ENCODE results near the gene MLX.

The MLX gene

GRCh38 chr17:42584880-42585279, 18.0 kb downstream of the MLX start:
- Histone ChIP-seq H3K27ac (ENCODE audit: low read depth, low read length) (no peak overlapping the region), H2AK5ac (ENCODE audit: low read length) (no peak overlapping the region), H2BK120ac (ENCODE audit: insufficient read depth, low read length, poor library complexity) (no peak overlapping the region), H4K91ac (ENCODE audit: low read depth, low read length) (no peak overlapping the region), H3K79me1 (ENCODE audit: low read length) (no peaks in the 10 kb centered on the region), H4K8ac (ENCODE audit: low read depth, low read length) (no peak overlapping the region), H3K9ac (ENCODE audit: low read length) (no peak overlapping the region), H3K4ac (ENCODE audit: low read depth, low read length) (no peak overlapping the region), H2AFZ (ENCODE audit: insufficient read depth, low read length, poor library complexity) (no peak overlapping the region), H3K27me3 (ENCODE audit: insufficient read depth, low read length) (no peaks in the 10 kb centered on the region), H2BK12ac (ENCODE audit: low read length) (no peak overlapping the region), H4K12ac (ENCODE audit: low read depth, low read length) (no peak overlapping the region), H3K36me3 (ENCODE audit: control insufficient read depth in 1 of 2, insufficient read depth in 2 of 2, low read length in 2 of 2) (peaks cover 39 to 68% of the 10 kb centered on the region in 2 experiments), H2BK5ac (ENCODE audit: low read depth, low read length, poor library complexity) (no peak overlapping the region), H3K4me1 (ENCODE audit: control insufficient read depth in 1 of 2, insufficient read depth in 2 of 2, low read length in 2 of 2) (no peaks in the 10 kb centered on the region), H3K79me2 (ENCODE audit: control insufficient read depth, insufficient read depth, low read length, poor library complexity) (no peaks in the 10 kb centered on the region), H3K14ac (ENCODE audit: low read length) (no peak overlapping the region), H3K23ac (ENCODE audit: low read length) (no peak overlapping the region), H3K4me3 (ENCODE audit: low read depth, low read length) (no peak overlapping the region), H3K9me3 (ENCODE audit: insufficient read depth, low read depth, low read length) (peaks cover 2% of the 10 kb centered on the region), H3K4me2 (ENCODE audit: low read length) (no peak overlapping the region), H3K18ac (ENCODE audit: low read length) (no peak overlapping the region)
- DNase-seq, result no peak
- no CpG with 5 or more reads among the region's 9 CpGs for WGBS (ENCODE audit: extremely low coverage, insufficient coverage, insufficient read length)

- Histone ChIP-seq H3K23ac (ENCODE audit: low read length) (no peak overlapping the region), H3K79me1 (ENCODE audit: low read length) (no peaks in the 10 kb centered on the region), H4K12ac (ENCODE audit: low read depth, low read length) (no peak overlapping the region), H3K36me3 (ENCODE audit: control insufficient read depth in 1 of 2, insufficient read depth in 2 of 2, low read length in 2 of 2) (peaks cover 43 to 69% of the 10 kb centered on the region in 2 experiments), H3K9me3 (ENCODE audit: insufficient read depth, low read depth, low read length) (peaks cover 2% of the 10 kb centered on the region), H3K18ac (ENCODE audit: low read length) (no peak overlapping the region), H2AFZ (ENCODE audit: insufficient read depth, low read length, poor library complexity) (no peak overlapping the region), H3K27ac (ENCODE audit: low read depth, low read length) (no peak overlapping the region), H3K27me3 (ENCODE audit: insufficient read depth, low read length) (no peaks in the 10 kb centered on the region), H2BK120ac (ENCODE audit: insufficient read depth, low read length, poor library complexity) (no peak overlapping the region), H3K9ac (ENCODE audit: low read length) (no peak overlapping the region), H2BK5ac (ENCODE audit: low read depth, low read length, poor library complexity) (no peak overlapping the region), H3K79me2 (ENCODE audit: control insufficient read depth, insufficient read depth, low read length, poor library complexity) (no peaks in the 10 kb centered on the region), H3K4me2 (ENCODE audit: low read length) (no peak overlapping the region), H3K4ac (ENCODE audit: low read depth, low read length) (no peak overlapping the region), H3K4me1 (ENCODE audit: control insufficient read depth in 1 of 2, insufficient read depth in 2 of 2, low read length in 2 of 2) (no peaks in the 10 kb centered on the region), H2AK5ac (ENCODE audit: low read length) (no peak overlapping the region), H2BK12ac (ENCODE audit: low read length) (no peak overlapping the region), H3K14ac (ENCODE audit: low read length) (no peak overlapping the region), H3K4me3 (ENCODE audit: low read depth, low read length) (no peak overlapping the region), H4K8ac (ENCODE audit: low read depth, low read length) (no peak overlapping the region), H4K91ac (ENCODE audit: low read depth, low read length) (no peak overlapping the region)
- no peak for DNase-seq
- no CpG with 5 or more reads among the region's 1 CpG for WGBS (ENCODE audit: extremely low coverage, insufficient coverage, insufficient read length)
Measured at GRCh38 chr17:42585353-42585752, 18.5 kb downstream of the MLX start.

GRCh38 chr17:42586514-42587230, 19.8 kb downstream of the MLX start:
- Histone ChIP-seq H3K4ac (ENCODE audit: low read depth, low read length) (no peak overlapping the region), H3K27ac (ENCODE audit: low read depth, low read length) (no peak overlapping the region), H2AFZ (ENCODE audit: insufficient read depth, low read length, poor library complexity) (no peak overlapping the region), H3K18ac (ENCODE audit: low read length) (no peak overlapping the region), H4K91ac (ENCODE audit: low read depth, low read length) (no peak overlapping the region), H2BK12ac (ENCODE audit: low read length) (no peak overlapping the region), H4K8ac (ENCODE audit: low read depth, low read length) (no peak overlapping the region), H3K23ac (ENCODE audit: low read length) (no peak overlapping the region), H2BK5ac (ENCODE audit: low read depth, low read length, poor library complexity) (no peak overlapping the region), H3K4me1 (ENCODE audit: control insufficient read depth in 1 of 2, insufficient read depth in 2 of 2, low read length in 2 of 2) (no peaks in the 10 kb centered on the region), H3K27me3 (ENCODE audit: insufficient read depth, low read length) (no peaks in the 10 kb centered on the region), H2BK120ac (ENCODE audit: insufficient read depth, low read length, poor library complexity) (no peak overlapping the region), H2AK5ac (ENCODE audit: low read length) (no peak overlapping the region), H3K14ac (ENCODE audit: low read length) (no peak overlapping the region), H3K79me2 (ENCODE audit: control insufficient read depth, insufficient read depth, low read length, poor library complexity) (no peaks in the 10 kb centered on the region), H4K12ac (ENCODE audit: low read depth, low read length) (no peak overlapping the region), H3K9ac (ENCODE audit: low read length) (no peak overlapping the region), H3K4me2 (ENCODE audit: low read length) (no peak overlapping the region), H3K36me3 (ENCODE audit: control insufficient read depth in 1 of 2, insufficient read depth in 2 of 2, low read length in 2 of 2) (peaks cover 40 to 68% of the 10 kb centered on the region in 2 experiments), H3K79me1 (ENCODE audit: low read length) (no peaks in the 10 kb centered on the region), H3K9me3 (ENCODE audit: insufficient read depth, low read depth, low read length) (peaks cover 2% of the 10 kb centered on the region), H3K4me3 (ENCODE audit: low read depth, low read length) (no peak overlapping the region)
- no CpG with 5 or more reads among the region's 7 CpGs for WGBS (ENCODE audit: extremely low coverage, insufficient coverage, insufficient read length)
- DNase-seq, result no peak

GRCh38 chr17:42590886-42591285, 24.0 kb downstream of the MLX start:
- Histone ChIP-seq H2BK5ac (ENCODE audit: low read depth, low read length, poor library complexity) (no peak overlapping the region), H2BK120ac (ENCODE audit: insufficient read depth, low read length, poor library complexity) (no peak overlapping the region), H3K27ac (ENCODE audit: low read depth, low read length) (no peak overlapping the region), H2AK5ac (ENCODE audit: low read length) (no peak overlapping the region), H3K4me3 (ENCODE audit: low read depth, low read length) (no peak overlapping the region), H3K4me2 (ENCODE audit: low read length) (no peak overlapping the region), H3K23ac (ENCODE audit: low read length) (no peak overlapping the region), H4K8ac (ENCODE audit: low read depth, low read length) (no peak overlapping the region), H3K4ac (ENCODE audit: low read depth, low read length) (no peak overlapping the region), H4K91ac (ENCODE audit: low read depth, low read length) (no peak overlapping the region), H3K36me3 (ENCODE audit: control insufficient read depth in 1 of 2, insufficient read depth in 2 of 2, low read length in 2 of 2) (peaks cover 13 to 36% of the 10 kb centered on the region in 2 experiments), H3K14ac (ENCODE audit: low read length) (no peak overlapping the region), H2BK12ac (ENCODE audit: low read length) (no peak overlapping the region), H3K18ac (ENCODE audit: low read length) (no peak overlapping the region), H3K27me3 (ENCODE audit: insufficient read depth, low read length) (no peaks in the 10 kb centered on the region), H2AFZ (ENCODE audit: insufficient read depth, low read length, poor library complexity) (no peak overlapping the region), H3K79me2 (ENCODE audit: control insufficient read depth, insufficient read depth, low read length, poor library complexity) (no peaks in the 10 kb centered on the region), H3K4me1 (ENCODE audit: control insufficient read depth in 1 of 2, insufficient read depth in 2 of 2, low read length in 2 of 2) (no peaks in the 10 kb centered on the region), H3K9ac (ENCODE audit: low read length) (no peak overlapping the region), H3K79me1 (ENCODE audit: low read length) (no peaks in the 10 kb centered on the region), H4K12ac (ENCODE audit: low read depth, low read length) (no peak overlapping the region), H3K9me3 (ENCODE audit: insufficient read depth, low read depth, low read length) (peaks cover 2% of the 10 kb centered on the region)
- WGBS (ENCODE audit: extremely low coverage, insufficient coverage, insufficient read length), result no CpG with 5 or more reads among the region's 2 CpGs
- no peak for DNase-seq

All from trophoblast cell (in vitro differentiated cells and primary cell).